Frontal cortex (tissue), 4 donors: ENCODE measurements around the gene MARCHF4. TPM values are rescaled to one million over a fixed set of nuclear protein-coding genes. Genes with fewer than 3 reads are reported as not detected.
A peak's percentile ranks its signal among the peaks of the same experiment; 100 is the strongest.

ENCODE experiments used
- DNase-seq, 2 donors: peaks; one replicate each; pipeline ENCODE4 v3.0.0; 2012; ENCODE audit warnings: low spot score in 2 of 2
- FAIRE-seq: peaks from 2 replicates; lab custom pipeline; 2012; peaks lifted over from hg19 to GRCh38; lab: Jason Lieb, UNC
- total RNA-seq: library from RNA; depleted of rRNA; stranded (reverse); fragments of >200 nt; gene quantifications from one replicate; pipeline ENCODE4 v1.2.3, GENCODE V29; 2014
- donor health status: control.
- donor health status: control.
- donor health status: control.

Gene MARCHF4, protein sequence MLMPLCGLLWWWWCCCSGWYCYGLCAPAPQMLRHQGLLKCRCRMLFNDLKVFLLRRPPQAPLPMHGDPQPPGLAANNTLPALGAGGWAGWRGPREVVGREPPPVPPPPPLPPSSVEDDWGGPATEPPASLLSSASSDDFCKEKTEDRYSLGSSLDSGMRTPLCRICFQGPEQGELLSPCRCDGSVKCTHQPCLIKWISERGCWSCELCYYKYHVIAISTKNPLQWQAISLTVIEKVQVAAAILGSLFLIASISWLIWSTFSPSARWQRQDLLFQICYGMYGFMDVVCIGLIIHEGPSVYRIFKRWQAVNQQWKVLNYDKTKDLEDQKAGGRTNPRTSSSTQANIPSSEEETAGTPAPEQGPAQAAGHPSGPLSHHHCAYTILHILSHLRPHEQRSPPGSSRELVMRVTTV
- total RNA-seq, result 8.2 TPM

DNA sequence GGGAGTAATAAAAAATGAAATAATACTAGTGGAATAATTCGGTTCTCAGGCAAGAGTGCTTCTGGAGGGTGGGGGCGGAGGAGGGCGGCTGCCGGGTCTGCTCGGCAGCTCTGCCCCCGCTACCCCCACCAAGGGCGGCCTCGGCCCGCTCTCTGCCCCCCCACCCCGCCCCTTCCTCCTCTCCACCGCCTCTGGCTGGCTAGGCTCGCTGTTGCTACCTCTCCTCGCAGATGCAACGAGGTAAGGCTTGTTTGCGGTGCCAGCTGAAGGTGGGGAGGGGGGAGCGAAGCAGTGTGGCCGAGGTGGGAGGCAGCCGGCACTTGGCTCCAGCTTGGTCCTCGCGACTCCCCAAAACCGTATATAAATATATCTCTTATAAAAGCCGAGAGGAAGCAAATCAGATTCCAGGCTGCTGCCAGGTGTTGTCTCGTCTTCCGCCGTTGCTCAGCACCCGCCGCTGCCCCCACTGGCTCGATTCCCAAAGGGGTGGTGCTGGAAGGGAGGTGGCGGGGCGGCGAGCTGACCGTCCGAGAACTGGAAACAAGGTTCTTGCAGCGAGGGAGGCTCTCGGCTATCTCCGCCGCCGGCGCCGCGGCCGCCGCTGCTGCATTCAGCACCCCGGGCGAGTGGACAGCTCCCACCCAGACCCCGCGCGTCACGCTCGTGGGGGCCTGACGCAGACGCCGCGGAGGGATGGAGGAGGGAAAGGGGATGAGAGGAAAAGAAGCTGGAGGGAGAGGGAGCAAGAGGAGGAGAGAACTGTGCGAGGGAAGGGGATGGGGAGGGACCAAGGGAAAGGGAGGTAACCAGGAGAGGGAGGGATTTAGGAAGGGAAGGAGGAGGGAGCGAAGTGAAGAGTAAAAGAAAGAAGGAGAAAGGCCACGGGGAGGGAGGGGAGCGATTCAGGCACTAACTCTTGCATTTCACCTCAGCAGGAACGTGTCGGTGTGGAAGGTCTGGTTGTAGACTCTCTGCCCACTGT is at the start of gene MARCHF4:
Gene MARCHF4, minus strand, starts transcription at position 763 of the 982 bp plus-strand sequence. CDS start 2,223 bp downstream, outside the sequence.
- DNase-seq (peak; percentile 72 to 73), FAIRE-seq (no peak)

DNA sequence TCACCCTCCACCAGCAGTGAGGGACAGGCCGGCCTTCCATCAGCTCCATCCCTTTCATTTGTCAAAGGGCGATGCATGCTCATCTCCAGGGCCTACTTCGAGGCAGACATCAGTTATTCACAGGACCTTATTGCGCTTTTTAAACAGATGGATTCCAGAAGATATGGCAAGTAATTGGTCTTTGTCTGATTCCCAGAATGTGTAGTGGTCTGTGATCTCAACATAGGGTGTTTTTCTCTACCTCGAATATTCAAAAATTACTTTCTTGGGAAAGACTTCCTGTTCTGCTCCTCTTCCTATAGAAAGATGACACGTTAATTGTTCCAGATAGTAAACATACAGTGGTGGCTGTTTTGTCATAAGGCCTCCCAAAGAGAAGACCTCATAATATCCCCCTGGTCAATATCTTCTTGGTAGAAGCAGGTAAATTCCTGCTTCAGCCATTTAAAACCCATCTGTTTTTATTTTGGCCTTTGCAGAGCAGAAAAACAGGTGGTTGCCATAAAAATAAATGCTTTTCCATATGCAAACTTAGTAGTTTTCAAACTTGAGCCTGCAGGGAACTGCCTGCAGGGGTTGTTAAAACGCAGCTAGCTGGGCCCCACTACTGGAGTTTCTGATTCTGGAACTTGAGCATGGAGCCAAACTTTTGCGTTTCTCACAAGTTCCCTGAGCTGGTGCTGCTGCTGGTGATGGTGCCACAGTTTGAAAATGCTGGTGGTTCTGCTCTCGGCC is 48.3 kb upstream of the MARCHF4 start:
- no peak for FAIRE-seq
- DNase-seq, result no peak

DNA sequence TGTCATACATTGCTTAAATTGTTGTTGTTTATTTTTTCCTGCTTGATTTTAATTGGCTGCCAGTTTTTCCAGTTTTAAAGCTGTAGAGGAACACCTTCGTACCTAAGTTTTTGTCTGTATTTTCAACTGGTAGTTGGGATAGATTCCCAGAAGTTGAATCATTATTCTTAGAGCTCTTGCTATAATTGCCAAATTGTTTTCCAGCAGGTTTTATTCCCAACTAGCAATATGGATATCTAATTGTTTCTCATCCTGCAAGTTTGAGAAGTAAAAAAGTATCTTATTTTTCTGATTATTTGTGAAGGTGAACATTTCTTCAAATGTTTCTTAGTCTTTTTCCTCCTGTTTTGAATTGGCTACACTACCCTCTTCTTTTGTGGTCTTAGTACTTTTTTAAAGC is 46.7 kb upstream of the MARCHF4 start:
- DNase-seq (no peak), FAIRE-seq (no peak)

GRCh38 chr2:216416571-216417307 is 44.5 kb upstream of the MARCHF4 start:
- DNase-seq (no peak), FAIRE-seq (no peak)

DNA sequence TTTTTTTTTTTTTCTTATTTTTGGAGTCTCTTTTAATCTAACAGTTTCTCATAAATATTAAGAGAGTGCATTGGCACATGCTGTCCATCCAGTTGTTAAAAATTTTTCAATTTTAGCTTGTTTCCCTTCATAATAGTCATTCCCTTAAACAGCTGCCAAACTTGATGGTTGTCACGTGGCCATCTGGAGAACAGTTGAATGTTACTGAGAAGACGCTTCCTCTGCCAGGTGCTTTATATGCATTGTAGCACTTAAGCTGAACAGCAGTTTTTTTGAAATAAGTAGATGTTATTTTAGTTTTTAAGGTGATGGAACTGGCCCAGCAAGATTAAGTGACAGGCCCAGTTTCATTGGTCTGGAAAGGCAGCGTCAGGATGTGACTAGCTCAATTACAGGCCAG is 43.3 kb upstream of the MARCHF4 start:
- FAIRE-seq (no peak), DNase-seq (no peak)

- DNase-seq, result no peak
- no peak for FAIRE-seq
These were observed 42.6 kb upstream of the MARCHF4 start for GRCh38 chr2:216414772-216415319.

DNA sequence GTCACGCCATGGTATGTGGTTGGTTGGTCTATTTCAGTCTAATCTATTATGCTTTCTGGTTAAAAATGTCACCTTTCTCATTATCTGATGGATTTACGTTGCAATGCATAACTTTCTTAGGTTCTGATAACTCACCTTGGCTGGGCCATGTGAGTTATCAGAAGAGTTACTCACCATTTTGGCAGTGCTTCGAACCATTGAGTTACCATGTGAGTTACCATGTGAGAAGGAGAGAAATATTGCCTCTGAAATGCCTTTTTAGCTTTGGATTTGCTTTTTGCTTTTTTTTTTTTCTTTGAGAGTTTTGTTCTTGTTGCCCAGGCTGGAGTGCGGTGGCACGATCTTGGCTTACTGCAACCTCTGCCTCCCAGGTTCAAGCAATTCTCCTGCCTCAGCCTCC is 41.6 kb upstream of the MARCHF4 start:
- no peak for FAIRE-seq

DNA sequence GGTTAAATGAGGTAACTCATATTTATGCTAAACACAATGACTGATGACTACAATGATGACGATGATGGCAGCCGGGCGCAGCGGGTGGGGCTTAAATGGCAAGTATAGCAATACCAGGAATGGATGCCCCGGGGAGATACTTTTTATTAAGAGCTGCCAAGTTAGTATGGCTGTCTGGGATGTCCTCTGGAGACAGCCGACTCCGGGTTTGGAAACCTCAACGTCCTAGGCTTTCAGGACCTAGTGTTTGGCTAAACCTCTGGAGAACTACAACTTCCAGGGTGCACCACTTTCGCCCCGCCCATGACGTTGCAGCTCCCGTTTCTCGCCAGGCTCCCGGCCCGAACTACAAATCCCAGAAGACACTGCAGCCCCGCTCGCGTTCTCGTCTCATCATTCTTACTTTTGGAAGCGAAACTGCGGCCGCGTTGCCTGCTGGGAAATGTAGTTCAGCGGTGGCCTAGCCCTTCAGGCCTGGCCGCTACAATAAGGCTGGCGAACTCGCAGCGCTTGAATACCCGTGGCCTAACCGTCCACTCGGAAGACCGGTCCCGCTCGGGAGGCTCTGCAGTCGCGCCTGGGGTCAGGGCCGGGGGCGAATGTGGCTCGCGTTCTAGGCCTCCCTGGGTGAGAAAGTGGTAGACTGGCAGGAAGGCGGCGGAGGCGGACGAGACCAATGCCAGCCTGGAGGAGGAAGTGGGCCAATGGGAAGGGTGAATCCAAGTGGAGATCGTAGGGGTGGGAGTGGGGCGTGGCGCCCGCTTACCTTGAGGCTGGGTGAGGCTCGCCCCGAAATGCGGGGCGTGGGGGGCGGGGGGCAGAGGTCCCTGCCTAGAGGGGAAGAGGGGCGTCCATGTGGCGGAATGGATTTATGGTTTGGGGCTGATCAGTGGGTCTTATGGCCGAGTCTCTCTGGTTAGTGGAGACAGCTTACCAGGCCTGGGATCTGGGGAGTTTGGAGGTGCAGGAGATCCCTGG is 40.0 kb upstream of the MARCHF4 start, which contains the start of gene SMARCAL1:
Gene SMARCAL1, plus strand, starts transcription at position 463 of the 978 bp plus-strand sequence. CDS start 2,221 bp downstream, outside the sequence.
- peak; percentile 21 for FAIRE-seq
- DNase-seq, result peak; percentile 72 to 88

More for the DNA sequence above, 41.6 kb upstream of the MARCHF4 start:
- DNase-seq, result no peak

- no peak for DNase-seq
- no peak for FAIRE-seq
These were observed 38.3 kb upstream of the MARCHF4 start for GRCh38 chr2:216410550-216410949.

DNA sequence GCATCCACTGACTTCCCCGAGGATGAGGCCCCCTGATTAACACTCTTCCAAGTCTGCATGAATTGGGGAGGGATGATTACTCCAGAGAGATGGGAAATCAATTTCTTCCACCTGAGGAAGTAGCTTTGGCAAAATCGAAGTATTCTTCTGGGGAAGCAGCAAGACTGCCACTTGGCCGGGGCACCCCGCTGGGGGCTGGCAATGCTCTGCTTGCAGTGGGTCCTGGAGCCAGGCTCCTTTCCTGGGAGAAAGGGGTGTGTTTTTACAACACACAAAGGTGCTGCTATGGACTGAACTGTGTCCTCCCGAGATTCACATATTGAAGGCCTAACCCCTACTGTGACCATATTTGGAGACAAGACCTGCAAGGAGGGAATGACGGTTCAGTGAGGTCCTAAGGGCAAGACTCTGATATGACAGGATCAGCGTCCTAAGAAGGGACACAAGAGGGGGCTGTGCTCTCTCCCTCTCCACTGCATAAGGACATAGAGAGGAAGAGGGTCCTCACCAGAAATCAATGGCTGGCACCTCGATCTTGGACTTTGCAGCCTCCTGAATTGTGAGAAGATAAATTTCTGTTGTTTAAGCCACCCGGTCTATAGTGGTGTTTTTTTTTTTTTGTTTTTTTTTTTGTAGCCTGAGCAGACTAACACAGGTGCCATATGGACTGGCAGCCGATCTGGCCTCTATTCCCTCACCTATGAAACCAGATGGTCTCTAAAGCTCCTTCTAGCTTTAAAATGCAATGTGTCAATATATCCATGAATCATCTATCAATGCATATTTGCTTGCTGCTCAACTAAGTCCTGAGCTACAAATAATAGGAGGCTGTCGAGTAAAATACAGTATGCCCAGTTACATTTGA is 36.4 kb upstream of the MARCHF4 start:
- no peak for DNase-seq
- FAIRE-seq, result no peak

DNA sequence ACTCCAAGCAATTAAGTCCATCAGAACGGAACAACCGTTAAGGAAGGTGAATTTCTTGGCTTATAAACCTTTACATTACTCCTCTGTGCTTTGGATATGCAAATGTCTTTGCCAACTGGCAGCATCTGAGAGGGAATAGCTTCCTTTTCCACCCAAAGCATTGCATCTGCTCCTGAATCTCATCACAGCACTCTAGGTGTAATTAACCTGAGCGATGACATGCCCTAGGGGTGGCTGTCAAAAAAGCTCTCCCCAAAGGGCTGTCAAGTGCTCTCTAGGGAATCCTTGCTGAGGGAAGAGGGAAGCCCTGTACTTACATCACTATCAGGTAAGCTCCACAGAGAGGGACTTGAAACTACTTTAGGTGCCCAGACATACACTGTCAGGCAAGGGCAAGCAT is 34.5 kb upstream of the MARCHF4 start:
- FAIRE-seq (no peak), DNase-seq (no peak)

- no peak for FAIRE-seq
- DNase-seq, result no peak
These were observed 33.3 kb upstream of the MARCHF4 start for GRCh38 chr2:216405588-216405987.

GRCh38 chr2:216404010-216404618 is 31.8 kb upstream of the MARCHF4 start:
- FAIRE-seq (no peak), DNase-seq (no peak)

DNA sequence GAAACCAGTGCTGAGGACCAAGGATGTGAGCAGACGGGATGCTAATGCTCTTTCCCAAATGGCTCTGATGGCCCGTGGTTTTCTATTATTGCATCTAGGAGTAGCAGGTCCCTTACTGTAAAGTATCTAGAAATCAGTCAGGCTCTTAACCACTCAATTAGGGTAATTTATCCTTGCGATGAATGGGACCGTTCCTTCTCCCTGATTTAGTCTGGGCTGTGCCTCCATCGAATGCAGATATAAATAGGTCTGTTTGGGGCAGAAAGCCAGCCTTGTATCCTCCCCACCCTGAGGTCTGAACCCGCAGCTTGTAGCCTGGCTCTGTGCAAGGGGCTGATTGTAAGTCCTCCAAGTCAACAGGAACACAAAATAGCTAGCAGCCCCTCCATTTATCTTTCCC is 30.5 kb upstream of the MARCHF4 start:
- DNase-seq (no peak), FAIRE-seq (no peak)

GRCh38 chr2:216399621-216400020 is 27.3 kb upstream of the MARCHF4 start:
- DNase-seq (no peak), FAIRE-seq (no peak)

GRCh38 chr2:216394881-216395280 is 22.6 kb upstream of the MARCHF4 start:
- no peak for FAIRE-seq
- DNase-seq, result no peak
